Breast epithelium (tissue), 4 donors: ENCODE measurements around the gene FCER2. TPM values are rescaled to one million over a fixed set of nuclear protein-coding genes. Genes with fewer than 3 reads are reported as not detected.
A peak's percentile ranks its signal among the peaks of the same experiment; 100 is the strongest.

Experiments
- DNase-seq, 2 donors: peaks; one replicate each; pipeline ENCODE4 v3.0.0-alpha.2; 2019; ENCODE audit warnings: low spot score in 2 of 2
- H3K27ac ChIP-seq, 2 donors: fragments of 200-600 bp; sonication (generic) in 1 of 2; one replicate each; pipeline ENCODE4 v1.5.1; 2016 to 2019; ENCODE audit warnings: mild to moderate bottlenecking in 1 of 2
- H3K27me3 ChIP-seq, 2 donors: fragments of 200-600 bp; sonication (generic) in 1 of 2; one replicate each; pipeline versions ENCODE4 v1.5.1 to v1.6.0; 2017 to 2019; ENCODE audit warnings: control low read depth in 1 of 2, mild to moderate bottlenecking in 1 of 2
- H3K36me3 ChIP-seq: fragments of 200-600 bp; one replicate; pipeline ENCODE4 v1.5.1; 2019
- H3K4me1 ChIP-seq, 2 donors: fragments of 200-600 bp; sonication (generic); one replicate each; pipeline ENCODE4 v1.5.1; 2016 to 2019; ENCODE audit warnings: control low read depth in 1 of 2
- H3K4me3 ChIP-seq, 3 donors: fragments of 200-600 bp; sonication (generic); 1 replicate in 2 of 3; 2 replicates in 1 of 3; pipeline ENCODE4 v1.5.1; 2016 to 2019; ENCODE audit warnings: mild to moderate bottlenecking in 3 of 3, moderate library complexity in 2 of 3
- H3K9me3 ChIP-seq, 2 donors: fragments of 200-600 bp; sonication (generic) in 1 of 2; one replicate each; pipeline ENCODE4 v1.5.1; 2016 to 2019; ENCODE audit warnings: control low read depth in 1 of 2
- CTCF ChIP-seq, 3 donors: fragments of 450-650 bp; IDR thresholded peaks; one replicate each; pipeline ENCODE4 v1.5.1; 2016 to 2017; ENCODE audit warnings: antibody characterized with exemption in 3 of 3, mild to moderate bottlenecking in 3 of 3, moderate library complexity in 3 of 3
- POLR2A ChIP-seq: fragments of 450-650 bp; IDR thresholded peaks from one replicate; pipeline ENCODE4 v1.6.1; 2016; ENCODE audit warnings: antibody characterized with exemption, mild to moderate bottlenecking, moderate library complexity
- POLR2AphosphoS5 ChIP-seq, 3 donors: sonication (generic); formaldehyde crosslinking; IDR thresholded peaks; one replicate each; pipeline ENCODE4 v1.6.1; 2017; ENCODE audit warnings: antibody characterized with exemption in 3 of 3
- intact Hi-C: fragments of 100-400 bp; cut with DNase I; formaldehyde crosslinking; loops from one replicate; pipeline ENCODE4 v1.15.1; 2023; ENCODE audit warnings: low total_unique reads
- total RNA-seq, 3 donors: library from RNA; depleted of rRNA; stranded (reverse); fragments of >200 nt; gene quantifications; one replicate each; pipeline ENCODE4 v1.1.0, GENCODE V29; 2016

The FCER2 gene
- total RNA-seq, 3 donors from 2014 or later = 0.29 to 0.48 TPM; not detected in 1

- no peak for DNase-seq
- no peak overlapping the region for H3K27ac ChIP-seq
- H3K36me3 ChIP-seq = no peaks in the 10 kb centered on the region
- H3K4me1 ChIP-seq = no peaks in the 10 kb centered on the region
- peaks cover 0 to 32% of the 10 kb centered on the region in 2 donors for H3K27me3 ChIP-seq
- H3K9me3 ChIP-seq = no peaks in the 10 kb centered on the region
- no peak overlapping the region for H3K4me3 ChIP-seq
- TF ChIP-seq POLR2AphosphoS5 (IDR thresholded peaks at IDR 0.05) = no peak
- no peak for TF ChIP-seq CTCF (IDR thresholded peaks at IDR 0.05)
- no peak for TF ChIP-seq POLR2A
- intact Hi-C loops = loop anchor here (10.0 kb wide), 1 partner anchor 105 kb away; no protein-coding TSS in a partner anchor
These were observed 32.3 kb downstream of the FCER2 start for GRCh38 chr19:7669641-7670040.

- intact Hi-C loops = no loop called here
- no peak within 1 kb of the TSS for H3K27ac ChIP-seq
- H3K9me3 ChIP-seq = no peaks in the 10 kb centered on the region
- no peak for TF ChIP-seq CTCF (IDR thresholded peaks at IDR 0.05)
- no peak for TF ChIP-seq POLR2AphosphoS5 (IDR thresholded peaks at IDR 0.05)
- no peak for TF ChIP-seq POLR2A
- peak within 1 kb of the TSS in 1 of 3 donors; percentile 52 for H3K4me3 ChIP-seq
- no peaks in the 10 kb centered on the region for H3K4me1 ChIP-seq
- no peak for DNase-seq
- H3K36me3 ChIP-seq = no peaks in the 10 kb centered on the region
- H3K27me3 ChIP-seq = peaks cover 0 to 32% of the 10 kb centered on the region in 2 donors
These were observed 33.1 kb downstream of the FCER2 start, which contains the start of gene RETN for GRCh38 chr19:7668842-7669241. RETN (plus strand) TSS chr19:7669049; CDS start chr19:7669327, 278 bp downstream.

- intact Hi-C loops = no loop called here
- TF ChIP-seq CTCF (IDR thresholded peaks at IDR 0.05) = no peak
- no peak for TF ChIP-seq POLR2A
- TF ChIP-seq POLR2AphosphoS5 (IDR thresholded peaks at IDR 0.05) = no peak
These were observed 36.9 kb downstream of the FCER2 start for GRCh38 chr19:7665076-7665475.

GRCh38 chr19:7663706-7664105, 38.2 kb downstream of the FCER2 start:
- H3K9me3 ChIP-seq = no peaks in the 10 kb centered on the region
- no peak overlapping the region for H3K27ac ChIP-seq
- no peak overlapping the region for H3K4me3 ChIP-seq
- H3K4me1 ChIP-seq = no peaks in the 10 kb centered on the region
- no peak for DNase-seq
- intact Hi-C loops = no loop called here
- no peaks in the 10 kb centered on the region for H3K27me3 ChIP-seq
- TF ChIP-seq CTCF (IDR thresholded peaks at IDR 0.05) (no peak), POLR2A (no peak), POLR2AphosphoS5 (IDR thresholded peaks at IDR 0.05) (no peak)
- H3K36me3 ChIP-seq = no peaks in the 10 kb centered on the region

More at GRCh38 chr19:7665076-7665475, 36.9 kb downstream of the FCER2 start:
- Histone ChIP-seq H3K9me3 (no peaks in the 10 kb centered on the region), H3K27ac (no peak overlapping the region), H3K4me3 (no peak overlapping the region), H3K27me3 (peaks cover 0 to 12% of the 10 kb centered on the region in 2 donors), H3K36me3 (no peaks in the 10 kb centered on the region), H3K4me1 (no peaks in the 10 kb centered on the region)
- no peak for DNase-seq

GRCh38 chr19:7662657-7663056, 39.3 kb downstream of the FCER2 start:
- intact Hi-C loops = no loop called here
- no peak overlapping the region for H3K27ac ChIP-seq

More at GRCh38 chr19:7662657-7663056, 39.3 kb downstream of the FCER2 start:
- Histone ChIP-seq H3K27me3 (no peaks in the 10 kb centered on the region), H3K9me3 (no peaks in the 10 kb centered on the region), H3K4me1 (no peaks in the 10 kb centered on the region), H3K4me3 (no peak overlapping the region), H3K36me3 (no peaks in the 10 kb centered on the region)
- DNase-seq = no peak
- TF ChIP-seq CTCF (IDR thresholded peaks at IDR 0.05) (no peak), POLR2AphosphoS5 (IDR thresholded peaks at IDR 0.05) (no peak), POLR2A (no peak)
